Stimulated activated CD4-positive, alpha-beta T cell treated with anti-CD3 and anti-CD28 coated beads, Interleukin-12 subunit alpha, Interleukin-12 subunit beta, amount 100 ng/mL, for 48 hours (primary cell): ENCODE data around the gene GJC2.

Source experiments
- DNase-seq, 3 donors: peaks; one replicate each; pipeline ENCODE4 v3.0.0-alpha.2; 2020; ENCODE audit warnings: low read depth in 2 of 3, low spot score in 1 of 3

The GJC2 gene

DNA sequence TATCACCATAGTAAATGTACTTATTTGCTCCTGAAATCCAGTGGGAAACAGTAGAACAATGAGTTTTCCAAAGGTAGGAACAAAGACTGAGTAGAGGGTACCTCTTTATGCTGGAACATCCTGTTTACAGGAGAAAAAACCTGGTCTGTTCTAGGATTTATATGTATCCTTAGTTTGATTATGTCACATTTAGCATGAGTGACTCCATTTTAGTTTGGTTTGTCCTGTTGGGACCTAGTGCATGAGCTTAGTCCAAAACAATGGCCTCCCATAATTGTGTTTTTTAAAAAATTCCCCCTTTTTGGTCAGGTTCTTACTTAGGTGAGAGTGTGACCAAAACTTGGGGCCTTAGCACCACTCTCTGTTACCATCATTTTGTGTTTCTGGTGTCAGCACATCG is 37.1 kb upstream of the GJC2 start:
- no peak for DNase-seq

DNA sequence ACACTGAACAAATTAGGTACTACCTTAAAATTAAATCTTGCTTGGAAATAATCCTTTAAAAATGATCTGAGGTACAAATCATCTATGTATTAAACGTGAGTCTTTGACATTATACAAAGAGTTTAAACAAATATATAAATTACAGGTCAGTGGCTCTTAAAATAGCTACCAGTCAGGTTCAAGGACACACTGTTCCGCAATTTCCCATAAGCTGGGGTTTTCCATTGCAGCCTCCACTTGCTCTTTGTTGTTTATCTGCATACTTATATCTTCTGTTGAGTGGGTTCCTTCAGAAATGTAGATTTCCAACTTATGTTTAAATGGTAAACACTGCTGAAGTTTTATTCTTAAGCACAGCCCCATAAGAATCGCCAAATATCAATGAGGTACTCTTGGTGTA is 34.9 kb upstream of the GJC2 start:
- DNase-seq: no peak

DNA sequence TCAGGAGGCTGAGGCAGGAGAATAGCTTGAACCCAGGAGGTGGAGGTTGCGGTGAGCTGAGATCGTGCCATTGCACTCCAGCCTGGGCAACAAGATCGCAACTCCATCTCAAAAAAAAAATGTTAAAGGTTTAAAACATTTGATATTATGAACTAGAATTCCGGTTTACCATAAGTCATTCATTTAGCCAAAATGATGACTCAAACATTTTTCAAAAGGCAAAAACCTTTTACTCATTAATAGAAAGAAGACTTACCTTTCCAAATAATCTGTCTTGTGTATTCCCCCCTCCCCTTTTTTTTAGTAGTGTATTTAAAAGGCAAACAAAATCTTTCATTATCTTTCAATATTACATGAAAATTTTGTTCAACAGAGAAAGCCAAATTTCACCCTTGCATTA is 32.4 kb upstream of the GJC2 start:
- DNase-seq: no peak

- DNase-seq: no peak
Observed at GRCh38 chr1:228118040-228118439, 31.7 kb upstream of the GJC2 start.

GRCh38 chr1:228120351-228120750 is 29.4 kb upstream of the GJC2 start:
- DNase-seq: no peak

DNA sequence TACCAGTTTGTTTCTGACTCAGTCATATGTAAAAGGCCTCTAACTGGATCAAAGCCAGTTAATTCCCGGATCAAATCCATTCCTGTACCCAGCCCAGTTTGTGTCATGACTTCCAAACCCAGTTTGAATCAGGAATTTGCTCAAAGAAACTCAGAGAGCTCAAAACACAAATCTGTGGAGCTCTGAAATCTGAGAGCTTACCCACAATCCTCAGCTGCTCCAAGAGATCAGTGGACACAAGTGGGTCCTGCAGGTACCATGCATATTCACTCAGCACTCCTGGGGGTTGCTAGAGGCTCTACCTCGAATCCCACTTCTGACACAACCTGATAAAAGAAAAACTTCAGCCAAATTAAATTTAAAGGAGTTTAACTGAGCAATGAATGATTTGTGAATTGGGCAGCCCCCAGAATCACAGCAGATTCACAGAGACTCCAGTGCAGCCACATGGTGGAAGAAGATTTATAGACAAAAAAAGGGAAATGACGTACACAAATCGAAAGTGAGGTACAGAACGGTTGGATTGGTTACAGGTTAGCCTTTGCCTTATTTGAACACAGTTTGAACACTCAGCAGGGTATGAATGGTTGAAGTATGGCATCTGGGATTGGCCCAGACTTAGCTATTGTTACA is 28.8 kb upstream of the GJC2 start:
- no peak for DNase-seq

GRCh38 chr1:228122921-228123441 is 26.7 kb upstream of the GJC2 start:
- no peak for DNase-seq

GRCh38 chr1:228123505-228123904 is 26.2 kb upstream of the GJC2 start:
- no peak for DNase-seq

- no peak for DNase-seq
Observed at GRCh38 chr1:228125185-228125584, 24.5 kb upstream of the GJC2 start.

DNA sequence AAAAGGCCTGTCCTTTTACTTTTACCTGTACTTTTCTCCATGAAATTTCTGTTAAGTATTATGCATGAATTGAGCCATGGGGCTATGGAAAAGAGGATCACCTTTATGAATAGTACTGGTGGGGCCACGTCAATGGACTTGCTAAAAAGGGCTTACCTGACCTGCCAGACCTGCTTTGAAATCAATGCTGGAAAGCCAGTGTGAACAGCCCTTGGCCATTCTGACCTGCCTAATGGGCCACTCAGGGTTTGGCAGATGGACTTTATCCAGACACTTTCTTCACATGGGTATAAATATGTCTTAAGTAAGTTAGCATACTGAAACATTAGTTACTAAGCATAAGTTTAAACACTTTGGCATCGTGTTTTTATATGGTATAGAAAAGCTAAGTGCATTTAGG is 18.0 kb upstream of the GJC2 start:
- no peak for DNase-seq

- no peak for DNase-seq
Observed at GRCh38 chr1:228134591-228134990, 15.1 kb upstream of the GJC2 start.

DNA sequence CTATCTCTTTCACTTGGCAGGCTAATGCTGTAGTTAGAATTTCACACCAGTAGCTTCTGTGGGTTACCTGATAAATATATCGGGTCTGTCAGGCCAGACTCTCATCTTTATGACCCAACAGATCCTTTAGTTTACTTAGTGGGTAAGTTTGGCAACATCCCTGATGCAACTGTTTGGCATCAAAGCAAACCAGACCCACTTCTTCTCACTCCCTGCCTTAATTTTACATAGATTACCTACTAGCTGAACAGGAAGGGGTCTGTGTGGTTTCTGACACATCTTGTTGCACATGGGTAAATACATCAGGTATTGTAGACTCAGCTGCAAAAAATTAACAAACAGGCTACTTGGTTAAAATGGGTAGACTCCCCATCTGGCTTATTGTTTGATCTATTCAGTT is 12.8 kb upstream of the GJC2 start:
- DNase-seq: no peak

GRCh38 chr1:228139406-228139930 is 10.3 kb upstream of the GJC2 start:
- DNase-seq: no peak

GRCh38 chr1:228139931-228140723 is 9.6 kb upstream of the GJC2 start, which contains the start of gene GUK1:
GUK1 (plus strand) TSS chr1:228140279; CDS start chr1:228140303, 24 bp downstream.
- peak; percentile 99 to 100 (median 100) for DNase-seq

- no peak for DNase-seq
Observed at GRCh38 chr1:228140724-228141225, 9.0 kb upstream of the GJC2 start.

DNA sequence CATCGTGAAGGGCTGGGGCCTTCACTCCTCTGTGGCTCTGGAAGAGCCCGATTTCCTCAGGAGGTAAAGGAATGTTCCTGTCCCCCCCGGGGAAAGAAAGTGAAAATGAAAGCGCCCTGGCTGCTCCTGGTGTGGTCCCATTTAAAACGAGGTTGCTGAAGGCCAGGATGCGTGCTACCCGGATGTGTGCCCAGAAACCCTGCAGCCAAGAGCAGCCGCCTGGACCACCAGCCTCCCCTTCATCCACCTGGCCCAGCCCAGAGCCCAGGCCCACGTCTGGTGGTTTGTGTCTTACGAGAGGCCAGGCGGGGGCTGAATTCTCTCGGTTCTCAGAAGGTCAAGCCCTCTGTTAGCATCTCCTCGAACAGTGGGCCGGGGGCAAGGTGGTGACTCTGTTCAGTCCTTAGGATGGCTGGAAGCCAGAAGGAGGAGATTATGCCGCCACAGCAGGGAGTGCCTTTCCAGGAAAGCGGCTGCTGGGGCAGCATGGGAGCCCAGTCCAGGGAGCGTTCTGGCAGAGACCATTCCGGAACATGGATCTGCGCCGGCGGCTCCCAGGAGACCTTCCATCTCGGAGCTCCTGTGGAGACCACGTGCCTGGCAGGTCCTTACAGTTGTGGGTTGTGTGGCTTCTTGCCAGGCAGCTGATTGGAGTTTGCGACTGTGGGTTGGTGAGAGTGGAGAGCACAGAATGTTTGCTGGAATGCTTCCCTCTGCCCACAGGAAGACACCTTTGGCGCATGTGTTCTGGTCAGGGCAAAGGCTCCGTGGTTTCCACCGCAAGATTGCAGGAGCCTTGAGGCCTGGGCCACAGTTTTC is 8.3 kb upstream of the GJC2 start:
- no peak for DNase-seq

DNA sequence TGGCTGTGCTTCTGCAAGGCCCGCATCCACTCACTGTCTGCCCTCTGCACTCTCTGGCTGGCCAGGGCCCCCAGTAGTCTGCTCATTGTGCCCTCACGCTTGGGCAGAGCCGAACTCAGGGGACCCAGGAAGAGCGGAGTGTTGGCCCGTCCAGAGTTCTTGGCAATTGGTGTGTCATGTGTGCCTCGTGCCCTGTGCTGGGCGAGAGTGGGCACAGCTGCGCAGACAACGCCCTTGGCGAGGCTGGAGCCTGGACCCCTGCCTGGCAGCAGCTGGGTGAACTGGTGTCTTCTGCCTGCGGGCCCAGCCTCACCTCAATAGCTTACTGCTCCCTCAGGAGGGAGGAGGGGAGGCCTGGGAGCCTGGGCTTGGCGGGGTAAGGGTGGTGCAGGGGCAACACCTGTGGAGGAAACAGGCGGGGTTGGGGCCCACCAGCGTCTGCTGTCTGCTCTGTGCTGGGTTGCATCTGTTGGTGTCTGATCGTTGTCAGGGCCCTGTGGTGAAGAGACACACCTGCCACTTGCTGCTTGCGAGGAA is 7.5 kb upstream of the GJC2 start:
- DNase-seq: no peak

GRCh38 chr1:228142701-228143136 is 7.0 kb upstream of the GJC2 start:
- DNase-seq: no peak

DNA sequence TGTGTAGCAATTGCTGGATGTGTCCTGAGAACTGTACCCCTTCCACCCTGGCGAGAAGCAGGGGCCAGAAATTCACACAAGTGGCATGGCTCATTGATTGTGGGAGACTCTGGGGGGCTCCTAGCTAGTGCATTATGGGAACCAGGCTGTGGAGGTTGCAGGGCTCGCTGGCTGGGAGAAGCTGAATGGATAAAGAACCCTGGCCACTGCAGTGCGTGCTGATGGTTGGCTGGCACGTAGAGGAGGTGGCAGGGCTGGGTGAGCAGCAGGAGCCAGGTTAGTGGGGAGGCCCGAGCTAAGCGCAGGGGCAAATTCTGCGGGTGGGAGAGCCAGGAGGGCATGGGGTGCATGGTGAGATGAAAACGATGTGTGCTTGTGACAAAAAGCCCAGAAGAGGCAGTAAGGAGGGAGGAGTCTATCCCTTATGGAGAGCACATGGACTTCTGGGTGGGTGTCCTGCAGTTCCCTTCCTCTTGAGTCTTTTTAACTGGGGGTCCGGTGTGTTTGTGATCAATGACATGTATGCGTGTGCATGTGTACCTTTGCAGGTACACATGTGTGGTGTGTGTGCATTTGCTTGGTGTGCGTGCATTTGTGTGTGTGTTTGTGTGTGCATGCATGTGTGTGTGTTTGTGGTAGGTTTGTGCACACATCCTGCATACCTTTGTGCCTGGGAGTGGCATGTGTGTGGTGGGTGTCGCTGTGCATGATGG is 6.1 kb upstream of the GJC2 start:
- no peak for DNase-seq
